HepG2 (cell line): ENCODE measurements around the gene KISS1R. TPM values are rescaled to one million over a fixed set of nuclear protein-coding genes. Genes with fewer than 3 reads are reported as not detected.
A peak's percentile ranks its signal among the peaks of the same experiment; 100 is the strongest.

Experiments used
- ATAC-seq: fragments of 200-7000 bp; cut with Tn5 transposase; 3 replicates; pipeline ENCODE4 v1.9.1; 2020; ENCODE audit warnings: mild to moderate bottlenecking, moderate library complexity
- BruUV-seq: library from RNA; stranded (reverse); fragments of 400-500 nt; replicated peaks from 2 replicates; lab custom pipeline; 2021; lab: Mats Ljungman, UMichigan
- CTCF ChIA-PET: fragments of 300-600 bp; formaldehyde crosslinking; extraction: SDS; loops from one replicate; lab custom pipeline; 2021; ENCODE audit warnings: low total read pairs, inconsistent platforms, low intra/inter-chr PET ratio; lab: Yijun Ruan, JAX
- POLR2A ChIA-PET: fragments of 350-600 bp; sonication (Branson Sonifier 250); formaldehyde crosslinking; loops from one replicate; lab custom pipeline; 2020; ENCODE audit warnings: antibody characterized with exemption, inconsistent platforms; lab: Yijun Ruan, JAX
- DNase-seq: peaks from one replicate; pipeline ENCODE4 v3.0.0-alpha.2; 2015; ENCODE audit warnings: low spot score
- FAIRE-seq: peaks from 3 replicates; lab custom pipeline; 2011; peaks lifted over from hg19 to GRCh38; lab: Jason Lieb, UNC
- H2AFZ ChIP-seq: one replicate; pipeline ENCODE4 v1.6.1; 2011; ENCODE audit warnings: low read length, inconsistent platforms
- H3K27ac ChIP-seq: fragments of 300-600 bp; 3 replicates; pipeline ENCODE4 v1.8.0; 2011; ENCODE audit warnings: mixed run types, mild to moderate bottlenecking, mixed read lengths, low read length, inconsistent platforms; ENCODE audit not compliant: insufficient read depth; ENCODE audit errors: extremely low read length
- H3K27me3 ChIP-seq, 2 experiments: fragments of 200-600 bp in 1 of 2; 2 replicates in 1 of 2; 3 replicates in 1 of 2; pipeline versions ENCODE4 v1.6.0 to v1.8.0; 2011; ENCODE audit warnings: low read length in 2 of 2, mild to moderate bottlenecking in 2 of 2, moderate library complexity in 2 of 2, inconsistent platforms in 1 of 2; ENCODE audit not compliant: insufficient read depth in 2 of 2, control insufficient read depth in 1 of 2
- H3K36me3 ChIP-seq, 2 experiments: fragments of 200-600 bp in 1 of 2; replicated peaks in 1 of 2; 2 replicates in 1 of 2; 3 replicates in 1 of 2; pipeline versions ENCODE4 v1.5.1 to v1.8.0; 2011; ENCODE audit warnings: low read length in 2 of 2, inconsistent platforms in 1 of 2; ENCODE audit not compliant: insufficient read depth in 2 of 2, control insufficient read depth in 1 of 2
- H3K4me1 ChIP-seq: 2 replicates; pipeline ENCODE4 v1.5.1; 2012; ENCODE audit warnings: low read length, inconsistent platforms; ENCODE audit not compliant: insufficient read depth
- H3K4me2 ChIP-seq: 2 replicates; pipeline ENCODE4 v1.6.0; 2011; ENCODE audit warnings: low read depth, low read length, inconsistent platforms
- H3K4me3 ChIP-seq, 3 experiments: fragments of 200-600 bp in 1 of 3; sonication (generic), shearing (Covaris generic) in 1 of 3; replicated peaks in 1 of 3; 2 replicates each; pipeline ENCODE4 v1.5.1; 2011 to 2016; ENCODE audit warnings: low read length in 3 of 3, inconsistent platforms in 2 of 3, low read depth in 2 of 3, mild to moderate bottlenecking in 2 of 3, control low read depth in 1 of 3, mixed read lengths in 1 of 3; ENCODE audit not compliant: insufficient read depth in 1 of 3
- H3K79me2 ChIP-seq: one replicate; pipeline ENCODE4 v1.6.1; 2011; ENCODE audit warnings: low read length, inconsistent platforms; ENCODE audit not compliant: insufficient read depth
- H3K9ac ChIP-seq: 2 replicates; pipeline ENCODE4 v1.6.0; 2011; ENCODE audit warnings: mild to moderate bottlenecking, low read depth, low read length, inconsistent platforms; ENCODE audit not compliant: insufficient read depth
- H3K9me3 ChIP-seq: 2 replicates; pipeline ENCODE4 v1.5.1; 2012; ENCODE audit warnings: mild to moderate bottlenecking, low read length
- H4K20me1 ChIP-seq: 2 replicates; pipeline ENCODE4 v1.6.0; 2011; ENCODE audit warnings: inconsistent platforms, mild to moderate bottlenecking, low read length, moderate library complexity; ENCODE audit not compliant: insufficient read depth
- CBX5 ChIP-seq: sonication (generic); formaldehyde crosslinking; IDR thresholded peaks from 2 replicates; pipeline ENCODE4 v1.4.0; 2020; ENCODE audit warnings: missing genetic modification reagents, borderline replicate concordance
- ETV5 ChIP-seq: IDR thresholded peaks from 2 replicates; pipeline ENCODE4 v1.6.1; 2018; ENCODE audit warnings: missing biosample characterization, missing genetic modification reagents, inconsistent platforms, borderline replicate concordance
- GABPB1 ChIP-seq: IDR thresholded peaks from 2 replicates; pipeline ENCODE4 v1.6.1; 2016; ENCODE audit warnings: mild to moderate bottlenecking, missing genetic modification reagents, moderate library complexity, missing compliant biosample characterization
- HCFC1 ChIP-seq: fragments of 150-350 bp; IDR thresholded peaks from 2 replicates; pipeline ENCODE4 v1.6.1; 2014; ENCODE audit warnings: low read depth, low read length
- HDAC1 ChIP-seq: sonication (generic); formaldehyde crosslinking; IDR thresholded peaks from 2 replicates; pipeline ENCODE4 v1.5.1; 2020; ENCODE audit warnings: mild to moderate bottlenecking, missing genetic modification reagents
- JDP2 ChIP-seq: sonication (generic); formaldehyde crosslinking; IDR thresholded peaks from 2 replicates; pipeline ENCODE4 v1.8.1; 2022; ENCODE audit warnings: missing genetic modification reagents, borderline replicate concordance
- POLR2A ChIP-seq, 2 experiments: IDR thresholded peaks; 2 replicates each; pipeline ENCODE4 v1.6.1; 2011; ENCODE audit warnings: low read depth in 2 of 2, low read length in 2 of 2, mild to moderate bottlenecking in 1 of 2, moderate library complexity in 1 of 2; ENCODE audit not compliant: insufficient read depth in 1 of 2
- SIX1 ChIP-seq: sonication (generic); formaldehyde crosslinking; IDR thresholded peaks from 2 replicates; pipeline ENCODE4 v1.4.0; 2020; ENCODE audit warnings: missing genetic modification reagents, borderline replicate concordance
- STAG1 ChIP-seq: sonication (generic); formaldehyde crosslinking; IDR thresholded peaks from 2 replicates; pipeline ENCODE4 v1.4.0; 2020; ENCODE audit warnings: missing genetic modification reagents
- YY1 ChIP-seq: IDR thresholded peaks from 2 replicates; pipeline ENCODE4 v1.6.1; 2011; ENCODE audit warnings: low read length, low read depth, moderate library complexity, mild to moderate bottlenecking; ENCODE audit not compliant: insufficient read depth, insufficient replicate concordance
- ZNF232 ChIP-seq: sonication (generic); formaldehyde crosslinking; IDR thresholded peaks from 2 replicates; pipeline ENCODE4 v1.4.0; 2020; ENCODE audit warnings: missing genetic modification reagents, borderline replicate concordance
- ZNF841 ChIP-seq: sonication (generic); formaldehyde crosslinking; IDR thresholded peaks from 2 replicates; pipeline ENCODE4 v1.8.1; 2023; ENCODE audit warnings: missing genetic modification reagents, borderline replicate concordance
- WGBS: methylation state at CpG from one replicate; pipeline ENCODE4 v1.1.6; 2017; ENCODE audit warnings: low lambda C conversion rate; 5-methylcytosine and 5-hydroxymethylcytosine counted together
- in situ Hi-C: cut with HindIII; loops from 2 replicates; pipeline ENCODE4 v1.10.0; 2017; ENCODE audit warnings: low pct_unique_long_range_greater_than_20kb; ENCODE audit not compliant: extremely low pct_ligation_motif_present
- intact Hi-C: fragments of 100-400 bp; cut with micrococcal nuclease; formaldehyde crosslinking; loops from one replicate; pipeline ENCODE4 v1.10.0; 2022; ENCODE audit not compliant: unreplicated experiment
- polyA plus RNA-seq, 8 experiments: library from polyadenylated mRNA; depleted of rRNA in 3 of 8; stranded (reverse) in 7 of 8; unstranded in 1 of 8; fragments of >200 nt; fragmentation: Illumina TruSeq in 4 of 8; extraction: Trizol in 4 of 8; gene quantifications; 2 replicates each; pipeline versions ENCODE4 v1.2.1 to v1.2.3, GENCODE V29; 2011 to 2016; ENCODE audit warnings: low read depth in 4 of 8, missing spikeins in 1 of 8, mixed read lengths in 1 of 8; ENCODE audit not compliant: insufficient read depth in 1 of 8
- total RNA-seq, 5 experiments: library from RNA; depleted of rRNA; stranded (reverse); fragments of >200 nt; fragmentation: Illumina TruSeq; extraction: Trizol; gene quantifications; 2 replicates each; pipeline ENCODE4 v1.2.3, GENCODE V29; 2016; ENCODE audit warnings: low read depth in 1 of 5
- TF ChIP-seq, protein P1 (sequence below): sonication (generic); formaldehyde crosslinking; IDR thresholded peaks from 2 replicates; pipeline ENCODE4 v1.8.0; 2022; ENCODE audit warnings: missing genetic modification reagents, mild to moderate bottlenecking, inconsistent platforms, borderline replicate concordance
- TF ChIP-seq, protein P2 (sequence below): sonication (generic); formaldehyde crosslinking; IDR thresholded peaks from 2 replicates; pipeline ENCODE4 v1.9.0; 2021; ENCODE audit warnings: missing genetic modification reagents, borderline replicate concordance
- TF ChIP-seq, protein P3 (sequence below): sonication (generic); formaldehyde crosslinking; IDR thresholded peaks from 2 replicates; pipeline ENCODE4 v1.4.0; 2020; ENCODE audit warnings: mild to moderate bottlenecking, missing genetic modification reagents
- TF ChIP-seq, protein P4 (sequence below): sonication (generic); formaldehyde crosslinking; IDR thresholded peaks from 2 replicates; pipeline ENCODE4 v1.5.1; 2020; ENCODE audit warnings: mild to moderate bottlenecking, moderate library complexity, missing genetic modification reagents

The KISS1R gene
- total and polyA plus RNA-seq, 2 of the 13 experiments (the other 11 are each of a cell fraction or from before 2014, with no cell fraction given): 1.1 to 10.2 TPM

DNA sequence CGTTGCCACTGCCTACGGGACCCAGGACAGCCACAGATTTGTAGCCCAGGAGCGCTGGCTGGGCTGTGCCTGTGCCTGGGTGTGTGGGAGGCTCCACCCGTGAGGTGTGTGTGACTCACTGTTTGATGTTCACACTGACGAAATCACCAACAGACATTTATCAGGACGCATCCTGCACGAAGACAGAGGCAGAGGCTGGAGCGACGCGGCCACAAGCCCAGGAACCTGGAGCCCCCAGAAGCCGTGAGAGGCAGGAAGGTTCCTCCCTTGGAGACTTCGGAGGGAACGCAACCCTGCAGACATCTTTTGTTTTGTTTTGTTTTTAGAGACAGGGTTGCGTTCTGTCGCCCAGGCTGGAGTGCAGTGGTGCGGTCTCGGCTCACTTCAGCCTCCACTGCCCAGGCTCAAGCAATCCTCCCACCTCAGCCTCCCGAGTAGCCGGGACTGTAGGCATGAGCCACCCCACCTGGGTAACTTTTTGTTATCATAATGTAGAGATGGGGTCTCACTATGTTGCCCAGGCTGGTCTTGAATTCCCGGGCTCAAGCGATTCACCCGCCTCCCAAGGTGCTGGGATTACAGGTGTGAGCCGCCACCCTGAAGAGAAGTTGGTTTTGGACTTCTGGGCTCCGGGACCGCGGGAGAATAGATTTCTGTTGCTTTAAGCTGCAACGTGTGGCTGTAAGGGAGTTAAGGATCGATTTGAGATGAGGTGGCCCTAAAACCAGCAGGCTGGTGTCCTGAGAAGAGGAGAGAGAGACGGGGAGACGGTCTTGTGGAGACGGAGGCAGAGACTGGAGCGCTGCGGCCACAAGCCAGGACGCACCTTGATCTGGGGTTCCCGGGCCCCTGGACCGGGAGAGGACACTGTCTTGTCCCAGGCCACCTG lies 42.1 kb downstream of the KISS1R start:
- Histone ChIP-seq H3K4me2 (0 out of 2 replicates have a peak overlapping the region, but pooled peaks have one; percentile 3), H3K9me3 (no peaks in the 10 kb centered on the region), H4K20me1 (no peaks in the 10 kb centered on the region), H3K9ac (peak overlapping the region; percentile 36; the same call in 1 of the 2 replicates), H3K36me3 (peaks cover 20 to 43% of the 10 kb centered on the region in 2 experiments; a peak in 4 of 5 replicates), H3K27me3 (no peaks in the 10 kb centered on the region), H3K4me3 (peak overlapping the region in 1 of 3 experiments; percentile 30; a peak in 1 of 6 replicates), H2AFZ (no peak overlapping the region), H3K79me2 (peaks cover 66% of the 10 kb centered on the region), H3K4me1 (peaks cover 85% of the 10 kb centered on the region), H3K27ac (peak overlapping the region; percentile 74)
- WGBS: 79% methylated on average over 36 of the region's 36 CpGs
- CTCF ChIA-PET: no interaction called here
- intact Hi-C loops (loop anchor here (2.0 kb wide), 1 partner anchor 26 kb away; no protein-coding TSS in a partner anchor), in situ Hi-C loops (no loop called here)
- ATAC-seq: peak; percentile 3; the same call in 1 of the 3 replicates
- peak; percentile 59 for DNase-seq
- POLR2A ChIA-PET: interaction anchor here (0.7 to 4.6 kb wide), 8 partner anchors 12 to 35 kb away, joined by 3 to 35 read pairs (median 4); partner anchors contain the start of gene WDR18
- no peak for FAIRE-seq
- no TSS peak for BruUV-seq
- no peak for TF ChIP-seq STAG1 (CRISPR knock-in tag)
- peak; percentile 26; the same call in 1 of the 2 replicates for TF ChIP-seq GABPB1 (CRISPR knock-in tag)
- TF ChIP-seq YY1: no peak
- no peak for TF ChIP-seq ZNF232 (CRISPR knock-in tag)
- TF ChIP-seq, protein P1, sequence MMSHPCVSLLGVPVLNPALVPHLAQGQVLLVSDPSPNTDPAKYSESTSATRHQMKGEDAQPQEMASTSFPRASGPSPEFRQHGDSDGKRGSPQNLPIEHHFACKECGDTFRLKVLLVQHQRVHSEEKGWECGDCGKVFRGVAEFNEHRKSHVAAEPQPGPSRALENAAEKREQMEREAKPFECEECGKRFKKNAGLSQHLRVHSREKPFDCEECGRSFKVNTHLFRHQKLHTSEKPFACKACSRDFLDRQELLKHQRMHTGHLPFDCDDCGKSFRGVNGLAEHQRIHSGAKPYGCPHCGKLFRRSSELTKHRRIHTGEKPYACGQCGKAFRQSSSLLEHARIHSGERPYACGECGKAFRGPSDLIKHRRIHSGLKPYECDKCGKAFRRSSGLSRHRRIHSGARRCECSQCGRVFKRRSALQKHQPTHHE (CRISPR knock-in tag): no peak
- peak; percentile 38; the same call in 1 of the 2 replicates for TF ChIP-seq ETV5 (CRISPR knock-in tag)
- TF ChIP-seq JDP2 (CRISPR knock-in tag): no peak
- TF ChIP-seq CBX5 (CRISPR knock-in tag): peak; percentile 64; the same call in 1 of the 2 replicates
- TF ChIP-seq POLR2A (IDR thresholded peaks at IDR 0.05; ENCODE audit: insufficient read depth in 1 of 2, low read depth in 2 of 2, low read length in 2 of 2): peak in 1 of 2 experiments; percentile 48; a peak in 1 of 4 replicates
- 0 out of 2 replicates have a peak, but pooled peaks have one; percentile 49 for TF ChIP-seq HDAC1 (CRISPR knock-in tag)
- TF ChIP-seq ZNF841 (CRISPR knock-in tag): no peak
- TF ChIP-seq SIX1: no peak
- TF ChIP-seq, protein P2, sequence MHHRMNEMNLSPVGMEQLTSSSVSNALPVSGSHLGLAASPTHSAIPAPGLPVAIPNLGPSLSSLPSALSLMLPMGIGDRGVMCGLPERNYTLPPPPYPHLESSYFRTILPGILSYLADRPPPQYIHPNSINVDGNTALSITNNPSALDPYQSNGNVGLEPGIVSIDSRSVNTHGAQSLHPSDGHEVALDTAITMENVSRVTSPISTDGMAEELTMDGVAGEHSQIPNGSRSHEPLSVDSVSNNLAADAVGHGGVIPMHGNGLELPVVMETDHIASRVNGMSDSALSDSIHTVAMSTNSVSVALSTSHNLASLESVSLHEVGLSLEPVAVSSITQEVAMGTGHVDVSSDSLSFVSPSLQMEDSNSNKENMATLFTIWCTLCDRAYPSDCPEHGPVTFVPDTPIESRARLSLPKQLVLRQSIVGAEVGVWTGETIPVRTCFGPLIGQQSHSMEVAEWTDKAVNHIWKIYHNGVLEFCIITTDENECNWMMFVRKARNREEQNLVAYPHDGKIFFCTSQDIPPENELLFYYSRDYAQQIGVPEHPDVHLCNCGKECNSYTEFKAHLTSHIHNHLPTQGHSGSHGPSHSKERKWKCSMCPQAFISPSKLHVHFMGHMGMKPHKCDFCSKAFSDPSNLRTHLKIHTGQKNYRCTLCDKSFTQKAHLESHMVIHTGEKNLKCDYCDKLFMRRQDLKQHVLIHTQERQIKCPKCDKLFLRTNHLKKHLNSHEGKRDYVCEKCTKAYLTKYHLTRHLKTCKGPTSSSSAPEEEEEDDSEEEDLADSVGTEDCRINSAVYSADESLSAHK (CRISPR knock-in tag): no peak
- TF ChIP-seq, protein P3, sequence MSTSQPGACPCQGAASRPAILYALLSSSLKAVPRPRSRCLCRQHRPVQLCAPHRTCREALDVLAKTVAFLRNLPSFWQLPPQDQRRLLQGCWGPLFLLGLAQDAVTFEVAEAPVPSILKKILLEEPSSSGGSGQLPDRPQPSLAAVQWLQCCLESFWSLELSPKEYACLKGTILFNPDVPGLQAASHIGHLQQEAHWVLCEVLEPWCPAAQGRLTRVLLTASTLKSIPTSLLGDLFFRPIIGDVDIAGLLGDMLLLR (CRISPR knock-in tag): no peak
- TF ChIP-seq, protein P4, sequence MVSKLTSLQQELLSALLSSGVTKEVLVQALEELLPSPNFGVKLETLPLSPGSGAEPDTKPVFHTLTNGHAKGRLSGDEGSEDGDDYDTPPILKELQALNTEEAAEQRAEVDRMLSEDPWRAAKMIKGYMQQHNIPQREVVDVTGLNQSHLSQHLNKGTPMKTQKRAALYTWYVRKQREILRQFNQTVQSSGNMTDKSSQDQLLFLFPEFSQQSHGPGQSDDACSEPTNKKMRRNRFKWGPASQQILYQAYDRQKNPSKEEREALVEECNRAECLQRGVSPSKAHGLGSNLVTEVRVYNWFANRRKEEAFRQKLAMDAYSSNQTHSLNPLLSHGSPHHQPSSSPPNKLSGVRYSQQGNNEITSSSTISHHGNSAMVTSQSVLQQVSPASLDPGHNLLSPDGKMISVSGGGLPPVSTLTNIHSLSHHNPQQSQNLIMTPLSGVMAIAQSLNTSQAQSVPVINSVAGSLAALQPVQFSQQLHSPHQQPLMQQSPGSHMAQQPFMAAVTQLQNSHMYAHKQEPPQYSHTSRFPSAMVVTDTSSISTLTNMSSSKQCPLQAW (CRISPR knock-in tag): no peak
- TF ChIP-seq HCFC1: no peak
